SK-N-SH (cell line): ENCODE measurements around the gene APPL1. TPM values are rescaled to one million over a fixed set of nuclear protein-coding genes. Genes with fewer than 3 reads are reported as not detected.

Source experiments
- CTCF ChIA-PET: fragments of 300-600, 350-600 bp; formaldehyde crosslinking; extraction: SDS; loops from one replicate; lab custom pipeline; 2021; lab: Yijun Ruan, JAX
- POLR2A ChIA-PET: fragments of 350-600 bp; sonication (Branson Sonifier 250); formaldehyde crosslinking; extraction: SDS; loops from one replicate; lab custom pipeline; 2020; ENCODE audit warnings: antibody characterized with exemption, inconsistent platforms; lab: Yijun Ruan, JAX
- DNase-seq: peaks from one replicate; pipeline ENCODE4 v3.0.0; 2012
- H2AFZ ChIP-seq: fragments of 200-600 bp; sonication (generic); 2 replicates; pipeline ENCODE4 v1.8.1; 2016; ENCODE audit warnings: antibody characterized with exemption, mild to moderate bottlenecking, low read depth
- H3F3A ChIP-seq: fragments of 200-600 bp; sonication (generic); replicated peaks from 2 replicates; pipeline ENCODE3; 2016; ENCODE audit warnings: antibody characterized with exemption, mild to moderate bottlenecking; ENCODE audit not compliant: insufficient read depth
- H3K27ac ChIP-seq, 2 experiments: fragments of 200-500 bp in 1 of 2; fragments of 200-600 bp in 1 of 2; sonication (Bioruptor generic) in 1 of 2; sonication (generic), shearing (Covaris generic) in 1 of 2; 2 replicates each; pipeline versions ENCODE4 v1.5.1 to v1.6.1; 2014 to 2016; ENCODE audit warnings: low read depth in 2 of 2, inconsistent platforms in 1 of 2, low read length in 1 of 2, mild to moderate bottlenecking in 1 of 2, mixed read lengths in 1 of 2
- H3K27me3 ChIP-seq: fragments of 200-600 bp; sonication (generic), shearing (Covaris generic); 2 replicates; pipeline ENCODE4 v1.6.1; 2016; ENCODE audit warnings: mixed run types; ENCODE audit not compliant: insufficient read depth
- H3K36me3 ChIP-seq, 2 experiments: fragments of 200-500 bp in 1 of 2; fragments of 200-600 bp in 1 of 2; sonication (Bioruptor generic) in 1 of 2; sonication (generic) in 1 of 2; replicated peaks in 1 of 2; 2 replicates each; pipeline versions ENCODE3 to v1.5.1; 2014 to 2016; ENCODE audit warnings: low read length in 1 of 2, mild to moderate bottlenecking in 1 of 2; ENCODE audit not compliant: insufficient read depth in 2 of 2, control insufficient read depth in 1 of 2
- H3K4me1 ChIP-seq, 2 experiments: fragments of 200-500 bp in 1 of 2; fragments of 200-600 bp in 1 of 2; sonication (Bioruptor generic) in 1 of 2; sonication (generic), shearing (Covaris generic) in 1 of 2; 2 replicates each; pipeline versions ENCODE4 v1.5.1 to v1.6.1; 2014 to 2016; ENCODE audit warnings: low read depth in 1 of 2, low read length in 1 of 2, mixed run types in 1 of 2; ENCODE audit not compliant: insufficient read depth in 2 of 2, control insufficient read depth in 1 of 2
- H3K4me2 ChIP-seq: fragments of 200-600 bp; sonication (generic), shearing (Covaris generic); 2 replicates; pipeline ENCODE4 v1.6.1; 2017; ENCODE audit warnings: mixed run types
- H3K4me3 ChIP-seq, 2 experiments: fragments of 200-500 bp in 1 of 2; fragments of 200-600 bp in 1 of 2; sonication (Bioruptor generic) in 1 of 2; sonication (generic), shearing (Covaris generic) in 1 of 2; 2 replicates each; pipeline versions ENCODE4 v1.5.1 to v1.8.1; 2014 to 2016; ENCODE audit warnings: low read depth in 2 of 2, inconsistent platforms in 1 of 2, low read length in 1 of 2, mild to moderate bottlenecking in 1 of 2, mixed read lengths in 1 of 2, moderate library complexity in 1 of 2
- H3K79me2 ChIP-seq: fragments of 200-600 bp; sonication (generic); 2 replicates; pipeline ENCODE4 v1.8.1; 2017; ENCODE audit warnings: mild to moderate bottlenecking; ENCODE audit not compliant: insufficient read depth
- H3K9ac ChIP-seq: fragments of 200-600 bp; sonication (generic); 2 replicates; pipeline ENCODE4 v1.6.1; 2017; ENCODE audit warnings: mixed run types
- H3K9me2 ChIP-seq: fragments of 200-600 bp; sonication (generic); 2 replicates; pipeline ENCODE4 v1.6.1; 2017; ENCODE audit warnings: mixed run types
- H3K9me3 ChIP-seq: fragments of 200-600 bp; sonication (generic); 2 replicates; pipeline ENCODE4 v1.6.1; 2017; ENCODE audit warnings: mixed run types, mild to moderate bottlenecking, moderate library complexity
- H4K20me1 ChIP-seq: fragments of 200-600 bp; sonication (generic); 2 replicates; pipeline ENCODE4 v1.6.1; 2017; ENCODE audit warnings: mild to moderate bottlenecking, mixed run types; ENCODE audit not compliant: insufficient read depth
- CTCF ChIP-seq: fragments of 200-600 bp; sonication (generic); IDR thresholded peaks from 2 replicates; pipeline ENCODE4 v1.6.1; 2017; ENCODE audit warnings: antibody characterized with exemption, mild to moderate bottlenecking, moderate library complexity
- EP300 ChIP-seq, 2 experiments: IDR thresholded peaks; 2 replicates each; pipeline versions ENCODE4 v1.4.0 to v1.6.1; 2012; ENCODE audit warnings: borderline replicate concordance in 1 of 2, low read depth in 1 of 2, low read length in 1 of 2
- FOSL2 ChIP-seq: IDR thresholded peaks from 2 replicates; pipeline ENCODE4 v1.4.0; 2012; ENCODE audit warnings: low read depth, mild to moderate bottlenecking, moderate library complexity, borderline replicate concordance
- GABPA ChIP-seq: IDR thresholded peaks from 2 replicates; pipeline ENCODE4 v1.4.0; 2012; ENCODE audit warnings: low read depth, mild to moderate bottlenecking
- GATA2 ChIP-seq: sonication (generic); formaldehyde crosslinking; IDR thresholded peaks from 2 replicates; pipeline ENCODE4 v1.5.0; 2020; ENCODE audit warnings: mild to moderate bottlenecking, missing genetic modification reagents
- MEF2A ChIP-seq: IDR thresholded peaks from 2 replicates; pipeline ENCODE4 v1.4.0; 2012; ENCODE audit warnings: low read depth, borderline replicate concordance
- MXI1 ChIP-seq: IDR thresholded peaks from 2 replicates; pipeline ENCODE4 v1.6.1; 2012; ENCODE audit warnings: mild to moderate bottlenecking, low read depth, low read length, improper control_type of control experiment
- NFIC ChIP-seq: IDR thresholded peaks from 2 replicates; pipeline ENCODE4 v1.4.0; 2012; ENCODE audit warnings: borderline replicate concordance
- PBX3 ChIP-seq: IDR thresholded peaks from 2 replicates; pipeline ENCODE4; 2012
- RCOR1 ChIP-seq: fragments of 150-350 bp; IDR thresholded peaks from 2 replicates; pipeline ENCODE4 v1.6.1; 2017; ENCODE audit warnings: antibody characterized with exemption, low read length
- REST ChIP-seq: IDR thresholded peaks from 2 replicates; pipeline ENCODE4 v1.6.1; 2012; ENCODE audit warnings: mild to moderate bottlenecking, low read depth, low read length, moderate library complexity
- SIN3A ChIP-seq: IDR thresholded peaks from 2 replicates; pipeline ENCODE4 v1.6.1; 2012; ENCODE audit warnings: low read depth, mild to moderate bottlenecking, low read length, moderate library complexity, borderline replicate concordance
- TCF12 ChIP-seq: IDR thresholded peaks from 2 replicates; pipeline ENCODE4 v1.4.0; 2012
- TEAD4 ChIP-seq: IDR thresholded peaks from 2 replicates; pipeline ENCODE4 v1.4.0; 2012; ENCODE audit warnings: mild to moderate bottlenecking, borderline replicate concordance; ENCODE audit not compliant: insufficient read depth
- WGBS: methylation state at CpG from one replicate; pipeline ENCODE4 v1.1.6; 2017; ENCODE audit warnings: low lambda C conversion rate; 5-methylcytosine and 5-hydroxymethylcytosine counted together
- polyA plus RNA-seq, 3 experiments: library from polyadenylated mRNA; depleted of rRNA; stranded (reverse); fragments of >200 nt; gene quantifications; 2 replicates each; pipeline ENCODE4 v1.2.3, GENCODE V29; 2012

APPL1 gene
- polyA plus RNA-seq, 1 of the 3 experiments (the other 2 are of a cell fraction) = 6.9 TPM

GRCh38 chr3:57234613-57235575, 7.4 kb downstream of the APPL1 start:
- H3K4me3 ChIP-seq = no peak overlapping the region
- H3K27ac ChIP-seq = no peak overlapping the region
- POLR2A ChIA-PET = interaction anchor here (0.6 kb wide), 1 partner anchor 117 kb away, joined by 3 read pairs; no protein-coding TSS in a partner anchor
- 96% methylated on average over 13 of the region's 13 CpGs for WGBS
- TF ChIP-seq MEF2A (no peak), GABPA (no peak), RCOR1 (no peak), EP300 (IDR thresholded peaks at IDR 0.05; ENCODE audit: borderline replicate concordance in 1 of 2, low read depth in 1 of 2, low read length in 1 of 2) (no peak), PBX3 (no peak), SIN3A (no peak), NFIC (no peak), CTCF (no peak), TCF12 (no peak), FOSL2 (no peak), MXI1 (no peak), TEAD4 (no peak), GATA2 (no peak), REST (no peak)
- H3K27me3 ChIP-seq = no peaks in the 10 kb centered on the region
- H3K36me3 ChIP-seq = peaks cover 31 to 36% of the 10 kb centered on the region in 2 experiments
- H3K79me2 ChIP-seq = peaks cover 65% of the 10 kb centered on the region
- H3K9ac ChIP-seq = no peak overlapping the region
- H3K4me2 ChIP-seq = no peak overlapping the region
- H3F3A ChIP-seq = no peaks in the 10 kb centered on the region
- no peak overlapping the region for H2AFZ ChIP-seq
- no peaks in the 10 kb centered on the region for H3K9me2 ChIP-seq
- no peaks in the 10 kb centered on the region; a peak in 1 of 4 replicates for H3K4me1 ChIP-seq
- CTCF ChIA-PET = interaction anchor here (0.7 to 1.0 kb wide), 3 partner anchors 105 to 134 kb away, joined by 3 to 4 read pairs (median 3); no protein-coding TSS in a partner anchor
- no peak for DNase-seq
- no peaks in the 10 kb centered on the region for H3K9me3 ChIP-seq
- H4K20me1 ChIP-seq = peaks cover 15% of the 10 kb centered on the region
